OCI-LY3 (cell line): ENCODE data around the gene HOXA4.

ENCODE experiments used
- EZH2phosphoT487 ChIP-seq: fragments of 200-600 bp; shearing (Covaris generic); IDR thresholded peaks from 2 replicates; pipeline ENCODE4 v1.6.1; 2018; ENCODE audit warnings: antibody characterized with exemption, mixed run types, low read depth
- TF ChIP-seq, protein P1 (sequence below): fragments of 200-600, 300-600 bp; sonication (generic); IDR thresholded peaks from 2 replicates; pipeline ENCODE4 v1.5.1; 2014; ENCODE audit warnings: antibody characterized with exemption, low read length, low read depth

DNA sequence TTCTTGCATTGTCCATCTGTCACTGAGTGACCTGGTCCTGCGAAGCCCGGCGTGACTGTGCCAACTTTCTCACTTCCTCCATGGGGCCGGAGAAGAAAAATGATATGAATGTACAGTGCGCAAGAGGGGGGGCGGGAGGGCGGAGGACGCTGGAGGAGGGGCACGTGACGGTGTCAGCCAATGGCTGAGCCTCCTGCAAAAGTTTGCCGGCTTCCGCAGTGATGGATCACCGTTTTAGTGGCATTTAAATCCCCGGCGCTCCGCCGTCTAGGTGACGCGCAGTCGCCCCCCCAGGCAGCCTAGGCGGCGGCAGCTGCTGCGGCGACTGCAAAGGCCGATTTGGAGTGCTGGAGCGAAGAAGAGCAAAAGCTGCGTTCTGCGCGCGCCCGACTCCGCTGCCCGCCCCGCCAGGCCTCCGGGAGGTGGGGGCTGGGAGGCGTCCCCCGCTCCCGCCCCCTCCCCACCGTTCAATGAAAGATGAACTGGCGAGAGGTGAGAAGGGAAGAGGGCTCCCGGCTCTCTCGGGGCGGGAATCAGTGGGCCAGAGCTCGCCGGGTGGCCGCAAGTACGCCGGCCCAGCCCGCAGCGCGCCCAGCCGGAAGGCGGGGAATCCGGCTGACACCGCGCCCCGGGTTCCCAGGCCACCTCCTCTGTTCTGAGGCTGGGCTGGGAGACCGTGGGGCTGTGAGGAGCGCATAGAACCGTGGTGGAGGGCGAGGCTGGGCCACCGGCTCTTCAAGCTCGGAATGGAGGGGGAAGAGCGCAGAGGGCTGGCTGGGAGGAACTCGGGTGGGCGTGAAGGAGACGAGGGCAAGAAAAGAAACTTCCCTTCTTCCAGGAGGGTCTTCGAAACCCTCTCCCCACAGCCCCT lies 34.4 kb downstream of the HOXA4 start, which contains the start of gene HOXA1:
- TF ChIP-seq, protein P1, sequence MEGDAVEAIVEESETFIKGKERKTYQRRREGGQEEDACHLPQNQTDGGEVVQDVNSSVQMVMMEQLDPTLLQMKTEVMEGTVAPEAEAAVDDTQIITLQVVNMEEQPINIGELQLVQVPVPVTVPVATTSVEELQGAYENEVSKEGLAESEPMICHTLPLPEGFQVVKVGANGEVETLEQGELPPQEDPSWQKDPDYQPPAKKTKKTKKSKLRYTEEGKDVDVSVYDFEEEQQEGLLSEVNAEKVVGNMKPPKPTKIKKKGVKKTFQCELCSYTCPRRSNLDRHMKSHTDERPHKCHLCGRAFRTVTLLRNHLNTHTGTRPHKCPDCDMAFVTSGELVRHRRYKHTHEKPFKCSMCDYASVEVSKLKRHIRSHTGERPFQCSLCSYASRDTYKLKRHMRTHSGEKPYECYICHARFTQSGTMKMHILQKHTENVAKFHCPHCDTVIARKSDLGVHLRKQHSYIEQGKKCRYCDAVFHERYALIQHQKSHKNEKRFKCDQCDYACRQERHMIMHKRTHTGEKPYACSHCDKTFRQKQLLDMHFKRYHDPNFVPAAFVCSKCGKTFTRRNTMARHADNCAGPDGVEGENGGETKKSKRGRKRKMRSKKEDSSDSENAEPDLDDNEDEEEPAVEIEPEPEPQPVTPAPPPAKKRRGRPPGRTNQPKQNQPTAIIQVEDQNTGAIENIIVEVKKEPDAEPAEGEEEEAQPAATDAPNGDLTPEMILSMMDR = peak; percentile 7; the same call in 1 of the 2 replicates
- no peak for TF ChIP-seq EZH2phosphoT487
